HepG2 (cell line): ENCODE data around the gene POLRMT. TPM values are rescaled to one million over a fixed set of nuclear protein-coding genes. Genes with fewer than 3 reads are reported as not detected.
A peak's percentile ranks its signal among the peaks of the same experiment; 100 is the strongest.

Experiments
- BATF2 ChIP-seq: sonication (generic); formaldehyde crosslinking; IDR thresholded peaks from 2 replicates; pipeline ENCODE4 v1.8.0; 2022; ENCODE audit warnings: mild to moderate bottlenecking, missing genetic modification reagents, moderate library complexity
- BRD4 ChIP-seq: sonication (generic); formaldehyde crosslinking; IDR thresholded peaks from 2 replicates; pipeline ENCODE4 v1.4.0; 2020; ENCODE audit warnings: missing genetic modification reagents
- E2F1 ChIP-seq: sonication (generic); formaldehyde crosslinking; IDR thresholded peaks from 2 replicates; pipeline ENCODE4 v1.5.0; 2020; ENCODE audit warnings: missing genetic modification reagents
- FOXC1 ChIP-seq: sonication (generic); formaldehyde crosslinking; IDR thresholded peaks from 2 replicates; pipeline ENCODE4 v1.8.0; 2022; ENCODE audit warnings: mild to moderate bottlenecking, missing genetic modification reagents, borderline replicate concordance
- FOXP1 ChIP-seq, 2 experiments: fragments of 450-650 bp in 1 of 2; IDR thresholded peaks; 2 replicates each; pipeline ENCODE4 v1.6.1; 2017 to 2018; ENCODE audit warnings: antibody characterized with exemption in 1 of 2
- KDM3A ChIP-seq: IDR thresholded peaks from 2 replicates; pipeline ENCODE4 v1.6.1; 2018; ENCODE audit warnings: low read depth, missing compliant biosample characterization
- MLXIP ChIP-seq: sonication (generic); formaldehyde crosslinking; IDR thresholded peaks from 2 replicates; pipeline ENCODE4 v1.9.0; 2021; ENCODE audit warnings: missing genetic modification reagents, borderline replicate concordance
- MYNN ChIP-seq: sonication (generic); formaldehyde crosslinking; IDR thresholded peaks from 2 replicates; pipeline ENCODE4 v1.4.0; 2020; ENCODE audit warnings: mild to moderate bottlenecking, low read depth, missing genetic modification reagents
- ONECUT2 ChIP-seq: sonication (generic); formaldehyde crosslinking; IDR thresholded peaks from 2 replicates; pipeline ENCODE4 v1.4.0; 2020; ENCODE audit warnings: missing genetic modification reagents
- RBM39 ChIP-seq: fragments of 200-400 bp; formaldehyde crosslinking; IDR thresholded peaks from one replicate; pipeline ENCODE4 v1.6.1; 2018; ENCODE audit warnings: antibody characterized with exemption, mild to moderate bottlenecking, low read depth, low read length; ENCODE audit not compliant: poor library complexity, severe bottlenecking
- SMYD3 ChIP-seq: sonication (generic); formaldehyde crosslinking; IDR thresholded peaks from 2 replicates; pipeline ENCODE4 v1.8.1; 2023; ENCODE audit warnings: mild to moderate bottlenecking, missing genetic modification reagents
- SRSF4 ChIP-seq: fragments of 200-400 bp; formaldehyde crosslinking; IDR thresholded peaks from one replicate; pipeline ENCODE4 v1.6.1; 2018; ENCODE audit warnings: mild to moderate bottlenecking, low read depth, low read length, moderate library complexity; ENCODE audit not compliant: poor library complexity, severe bottlenecking
- TFDP1 ChIP-seq: IDR thresholded peaks from 2 replicates; pipeline ENCODE4 v1.6.1; 2016; ENCODE audit warnings: missing compliant biosample characterization, missing genetic modification reagents, borderline replicate concordance
- ZBTB34 ChIP-seq: sonication (generic); formaldehyde crosslinking; IDR thresholded peaks from 2 replicates; pipeline ENCODE4 v1.8.0; 2022; ENCODE audit warnings: mild to moderate bottlenecking, missing genetic modification reagents
- ZFP37 ChIP-seq: sonication (generic); formaldehyde crosslinking; IDR thresholded peaks from 2 replicates; pipeline ENCODE4 v1.4.0; 2020; ENCODE audit warnings: missing genetic modification reagents, borderline replicate concordance
- ZMAT3 ChIP-seq: sonication (generic); formaldehyde crosslinking; conservative IDR thresholded peaks from 2 replicates; pipeline ENCODE4 v1.7.0; 2021; ENCODE audit warnings: missing genetic modification reagents
- ZNF232 ChIP-seq: sonication (generic); formaldehyde crosslinking; IDR thresholded peaks from 2 replicates; pipeline ENCODE4 v1.4.0; 2020; ENCODE audit warnings: missing genetic modification reagents, borderline replicate concordance
- ZNF558 ChIP-seq: sonication (generic); formaldehyde crosslinking; IDR thresholded peaks from 2 replicates; pipeline ENCODE4 v1.9.0; 2022; ENCODE audit warnings: mild to moderate bottlenecking, missing genetic modification reagents, borderline replicate concordance
- ZNF572 ChIP-seq: sonication (generic); formaldehyde crosslinking; IDR thresholded peaks from 2 replicates; pipeline ENCODE4 v1.5.1; 2020; ENCODE audit warnings: mild to moderate bottlenecking, missing genetic modification reagents
- ZNF747 ChIP-seq: sonication (generic); formaldehyde crosslinking; IDR thresholded peaks from 2 replicates; pipeline ENCODE4 v1.8.1; 2023; ENCODE audit warnings: missing genetic modification reagents, mild to moderate bottlenecking, borderline replicate concordance
- ZNF75D ChIP-seq: sonication (generic); formaldehyde crosslinking; IDR thresholded peaks from 2 replicates; pipeline ENCODE4 v1.8.1; 2023; ENCODE audit warnings: missing genetic modification reagents, mild to moderate bottlenecking, borderline replicate concordance
- ZSCAN22 ChIP-seq: sonication (generic); formaldehyde crosslinking; IDR thresholded peaks from 2 replicates; pipeline ENCODE4 v1.4.0; 2020; ENCODE audit warnings: mild to moderate bottlenecking, missing genetic modification reagents
- polyA plus RNA-seq, 8 experiments: library from polyadenylated mRNA; depleted of rRNA in 3 of 8; stranded (reverse) in 7 of 8; unstranded in 1 of 8; fragments of >200 nt; fragmentation: Illumina TruSeq in 4 of 8; extraction: Trizol in 4 of 8; gene quantifications; 2 replicates each; pipeline versions ENCODE4 v1.2.1 to v1.2.3, GENCODE V29; 2011 to 2016; ENCODE audit warnings: low read depth in 4 of 8, missing spikeins in 1 of 8, mixed read lengths in 1 of 8; ENCODE audit not compliant: insufficient read depth in 1 of 8
- total RNA-seq, 5 experiments: library from RNA; depleted of rRNA; stranded (reverse); fragments of >200 nt; fragmentation: Illumina TruSeq; extraction: Trizol; gene quantifications; 2 replicates each; pipeline ENCODE4 v1.2.3, GENCODE V29; 2016; ENCODE audit warnings: low read depth in 1 of 5

POLRMT gene
- total and polyA plus RNA-seq, 2 of the 13 experiments (the other 11 are each of a cell fraction or from before 2014, with no cell fraction given): 78.0 to 101 TPM

GRCh38 chr19:662207-662961, 29.0 kb upstream of the POLRMT start (continued):
- TF ChIP-seq BATF2 (CRISPR knock-in tag) (no peak), RBM39 (peak; percentile 44), KDM3A (CRISPR knock-in tag) (no peak), BRD4 (no peak), FOXC1 (no peak), SMYD3 (no peak), TFDP1 (CRISPR knock-in tag) (no peak), ZNF75D (CRISPR knock-in tag) (no peak), ZNF232 (CRISPR knock-in tag) (no peak), ZNF572 (CRISPR knock-in tag) (no peak), ZSCAN22 (CRISPR knock-in tag) (no peak), MLXIP (CRISPR knock-in tag) (no peak; the same call in 1 of the 2 replicates), E2F1 (no peak), MYNN (no peak), ZFP37 (CRISPR knock-in tag) (no peak), ZNF558 (peak; percentile 45; the same call in 1 of the 2 replicates), FOXP1 (IDR thresholded peaks at IDR 0.05) (no peak), FOXP1 (CRISPR knock-in tag; IDR thresholded peaks at IDR 0.05) (no peak), ZMAT3 (CRISPR knock-in tag) (0 out of 2 replicates have a peak, but pooled peaks have one; percentile 20), ONECUT2 (no peak), ZNF747 (no peak), SRSF4 (no peak), ZBTB34 (CRISPR knock-in tag) (no peak)
